ENCODE results near the gene RAPGEF1.

- TF ChIP-seq FOXM1 (IDR thresholded peaks at IDR 0.05; ENCODE audit: borderline replicate concordance, low read depth) (no peak), CREB1 (IDR thresholded peaks at IDR 0.05; ENCODE audit: low read depth) (no peak), USF1 (IDR thresholded peaks at IDR 0.05) (no peak), RAD21 (IDR thresholded peaks at IDR 0.05; ENCODE audit: low read depth) (no peak), REST (IDR thresholded peaks at IDR 0.05; ENCODE audit: low read depth) (no peak), TEAD4 (IDR thresholded peaks at IDR 0.05) (no peak), MAX (IDR thresholded peaks at IDR 0.05) (no peak), EP300 (IDR thresholded peaks at IDR 0.05; ENCODE audit: borderline replicate concordance) (no peak), NFIC (IDR thresholded peaks at IDR 0.05) (no peak), EGR1 (IDR thresholded peaks at IDR 0.05) (no peak), CEBPB (IDR thresholded peaks at IDR 0.05) (no peak), TAF1 (IDR thresholded peaks at IDR 0.05; ENCODE audit: low read depth) (no peak), YY1 (IDR thresholded peaks at IDR 0.05; ENCODE audit: low read depth) (no peak), TCF12 (IDR thresholded peaks at IDR 0.05; ENCODE audit: low read depth) (no peak)
These were observed 39.0 kb downstream of the RAPGEF1 start for GRCh38 chr9:131700765-131701435.
